Measurements from ENCODE around the gene CNOT3. TPM values are rescaled to one million over a fixed set of nuclear protein-coding genes. Genes with fewer than 3 reads are reported as not detected.

CNOT3 gene
- total and polyA plus RNA-seq, 2 of the 13 experiments (the other 11 are each of a cell fraction or from before 2014, with no cell fraction given): 4.3 to 5.8 TPM

DNA sequence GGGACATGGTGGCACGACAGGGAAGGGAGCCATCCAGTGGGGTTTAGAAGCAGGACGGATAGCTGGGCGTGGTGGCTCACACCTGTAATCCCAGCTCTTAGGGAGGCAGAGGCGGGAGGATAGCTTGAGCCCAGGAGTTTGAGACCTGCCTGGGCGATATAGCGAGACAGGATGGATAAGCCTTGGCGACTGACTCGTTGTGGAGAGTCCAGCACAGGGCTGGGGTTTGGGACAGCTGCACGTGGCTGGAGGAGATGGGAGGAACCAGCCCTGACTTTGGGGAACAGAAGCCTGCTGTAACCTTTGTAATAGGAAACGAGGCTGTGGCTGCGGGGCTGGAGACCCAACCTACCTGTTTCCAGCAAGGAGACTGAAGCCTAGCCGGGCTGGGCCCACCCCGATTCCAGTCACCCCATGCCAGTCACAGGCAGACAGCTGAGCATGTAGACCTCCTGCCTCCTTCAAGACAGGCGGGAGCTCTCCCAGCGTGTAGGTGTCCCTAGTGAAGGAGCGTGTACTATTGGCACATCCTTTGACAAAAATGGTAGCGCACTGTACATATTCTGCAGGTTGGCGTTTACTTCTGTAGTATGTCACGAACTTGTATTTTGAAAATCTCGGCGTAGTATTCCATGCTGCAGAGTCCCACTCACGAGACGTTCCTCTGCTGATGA lies 13.9 kb downstream of the CNOT3 start:
- BruUV-seq (replicated peaks): no TSS peak
- intact Hi-C loops (cut with micrococcal nuclease; ENCODE audit: unreplicated experiment): no loop called here
- no peak for TF ChIP-seq ARNTL (CRISPR knock-in tag; IDR thresholded peaks at IDR 0.05)
- TF ChIP-seq ZNF737 (CRISPR knock-in tag; IDR thresholded peaks at IDR 0.05; ENCODE audit: borderline replicate concordance): no peak
- no peak for TF ChIP-seq HCFC1 (IDR thresholded peaks at IDR 0.05; ENCODE audit: low read depth, low read length)
- TF ChIP-seq ZNF12 (CRISPR knock-in tag; IDR thresholded peaks at IDR 0.05): no peak
- no peak for TF ChIP-seq ZNF510 (CRISPR knock-in tag; IDR thresholded peaks at IDR 0.05; ENCODE audit: low read depth)
- no peak for TF ChIP-seq HDAC2 (CRISPR knock-in tag; IDR thresholded peaks at IDR 0.05)
- TF ChIP-seq, protein P1, sequence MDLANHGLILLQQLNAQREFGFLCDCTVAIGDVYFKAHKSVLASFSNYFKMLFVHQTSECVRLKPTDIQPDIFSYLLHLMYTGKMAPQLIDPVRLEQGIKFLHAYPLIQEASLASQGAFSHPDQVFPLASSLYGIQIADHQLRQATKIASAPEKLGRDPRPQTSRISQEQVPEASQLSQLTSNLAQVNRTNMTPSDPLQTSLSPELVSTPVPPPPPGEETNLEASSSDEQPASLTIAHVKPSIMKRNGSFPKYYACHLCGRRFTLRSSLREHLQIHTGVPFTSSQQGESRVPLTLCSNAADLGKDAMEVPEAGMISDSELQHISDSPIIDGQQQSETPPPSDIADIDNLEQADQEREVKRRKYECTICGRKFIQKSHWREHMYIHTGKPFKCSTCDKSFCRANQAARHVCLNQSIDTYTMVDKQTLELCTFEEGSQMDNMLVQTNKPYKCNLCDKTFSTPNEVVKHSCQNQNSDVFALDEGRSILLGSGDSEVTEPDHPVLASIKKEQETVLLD (CRISPR knock-in tag; IDR thresholded peaks at IDR 0.05; ENCODE audit: low read depth): no peak
- TF ChIP-seq REPIN1 (CRISPR knock-in tag; IDR thresholded peaks at IDR 0.05; ENCODE audit: borderline replicate concordance, low read depth): no peak
- TF ChIP-seq AHR (CRISPR knock-in tag; IDR thresholded peaks at IDR 0.05): no peak
- no peak for TF ChIP-seq ELF3 (CRISPR knock-in tag; IDR thresholded peaks at IDR 0.05)
- no peak for TF ChIP-seq MEIS1 (CRISPR knock-in tag; IDR thresholded peaks at IDR 0.05; ENCODE audit: borderline replicate concordance)
- no peak for TF ChIP-seq ZMYM4 (CRISPR knock-in tag; IDR thresholded peaks at IDR 0.05)
- no peak for TF ChIP-seq ZNF570 (CRISPR knock-in tag; IDR thresholded peaks at IDR 0.05; ENCODE audit: borderline replicate concordance)
- no peak for TF ChIP-seq PHF21A (CRISPR knock-in tag; IDR thresholded peaks at IDR 0.05)
- WGBS (ENCODE audit: low lambda C conversion rate): 96% methylated on average over 19 of the region's 23 CpGs
- Histone ChIP-seq H4K20me1 (ENCODE audit: insufficient read depth, low read length) (0 out of 2 replicates have a peak, but pooled peaks cover 3% of the 10 kb centered on the region), H3K27me3 (ENCODE audit: control insufficient read depth in 1 of 2, insufficient read depth in 2 of 2, low read length in 2 of 2) (no peaks in the 10 kb centered on the region), H3K9me3 (ENCODE audit: low read length) (no peaks in the 10 kb centered on the region), H3K4me2 (ENCODE audit: low read depth, low read length) (no peak overlapping the region), H3K27ac (ENCODE audit: extremely low read length, insufficient read depth, low read length) (no peak overlapping the region), H2AFZ (ENCODE audit: low read length) (no peak overlapping the region), H3K9ac (ENCODE audit: insufficient read depth, low read depth, low read length) (no peak overlapping the region), H3K4me1 (ENCODE audit: insufficient read depth, low read length) (no peaks in the 10 kb centered on the region), H3K36me3 (replicated peaks in 1 of 2; ENCODE audit: control insufficient read depth in 1 of 2, insufficient read depth in 2 of 2, low read length in 2 of 2) (peaks cover 41 to 92% of the 10 kb centered on the region in 2 experiments), H3K79me2 (ENCODE audit: insufficient read depth, low read length) (no peaks in the 10 kb centered on the region), H3K4me3 (replicated peaks in 1 of 3; ENCODE audit: insufficient read depth in 1 of 3, low read depth in 2 of 3, low read length in 3 of 3) (no peak overlapping the region)
- DNase-seq (ENCODE audit: low spot score) (no peak), ATAC-seq (no peak), FAIRE-seq (no peak)
- ChIA-PET CTCF (ENCODE audit: low intra/inter-chr PET ratio, low total read pairs) (no interaction called here), POLR2A (interaction anchor here (0.5 to 3.7 kb wide), 2 partner anchors 12 to 14 kb away, joined by 3 to 19 read pairs; partner anchors contain the start of gene CNOT3)
- in situ Hi-C loops (cut with HindIII; ENCODE audit: extremely low pct_ligation_motif_present, low pct_unique_long_range_greater_than_20kb): no loop called here

All from HepG2 (cell line).